ENCODE data around the gene ZSCAN22.

DNA sequence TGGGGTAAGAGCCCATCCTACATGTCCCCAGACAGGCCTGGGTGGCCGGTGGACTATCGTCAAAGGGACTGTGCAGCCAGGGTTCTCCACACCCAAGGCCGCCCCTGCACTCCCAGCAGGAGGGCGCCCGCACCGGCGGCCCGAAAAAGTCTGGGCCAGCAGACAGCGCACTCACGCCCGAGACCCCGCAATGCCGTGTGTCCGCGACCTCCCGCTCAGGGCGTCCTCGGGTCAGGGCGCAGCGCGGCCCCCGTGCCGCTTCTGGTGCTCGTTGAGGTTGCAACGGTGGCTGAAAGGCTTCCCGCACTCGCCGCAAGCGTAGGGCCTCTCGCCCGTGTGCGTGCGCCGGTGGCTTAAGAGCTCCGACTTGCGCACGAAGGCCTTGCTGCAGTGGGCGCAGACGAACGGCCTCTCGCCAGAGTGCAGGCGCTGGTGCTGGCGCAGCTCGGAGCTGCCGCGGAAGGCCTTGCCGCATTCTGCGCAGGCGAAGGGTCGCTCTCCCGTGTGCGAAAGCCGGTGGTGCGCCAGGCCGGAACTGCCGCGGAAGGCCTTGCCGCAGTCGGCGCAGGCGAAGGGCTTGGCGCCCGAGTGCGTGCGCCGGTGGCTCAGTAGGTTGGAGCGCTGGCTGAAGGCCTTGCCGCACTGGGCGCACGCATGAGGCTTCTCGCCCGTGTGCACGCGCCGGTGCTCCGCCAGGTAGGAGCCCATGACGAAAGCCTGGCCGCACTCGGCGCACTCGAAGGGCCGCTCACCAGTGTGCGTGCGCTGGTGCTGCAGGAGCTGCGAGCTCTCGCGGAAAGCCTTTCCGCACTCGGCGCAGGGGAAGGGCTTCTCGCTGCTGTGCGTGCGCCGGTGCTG lies 29.3 kb downstream of the ZSCAN22 start:
- TF ChIP-seq, protein P1, sequence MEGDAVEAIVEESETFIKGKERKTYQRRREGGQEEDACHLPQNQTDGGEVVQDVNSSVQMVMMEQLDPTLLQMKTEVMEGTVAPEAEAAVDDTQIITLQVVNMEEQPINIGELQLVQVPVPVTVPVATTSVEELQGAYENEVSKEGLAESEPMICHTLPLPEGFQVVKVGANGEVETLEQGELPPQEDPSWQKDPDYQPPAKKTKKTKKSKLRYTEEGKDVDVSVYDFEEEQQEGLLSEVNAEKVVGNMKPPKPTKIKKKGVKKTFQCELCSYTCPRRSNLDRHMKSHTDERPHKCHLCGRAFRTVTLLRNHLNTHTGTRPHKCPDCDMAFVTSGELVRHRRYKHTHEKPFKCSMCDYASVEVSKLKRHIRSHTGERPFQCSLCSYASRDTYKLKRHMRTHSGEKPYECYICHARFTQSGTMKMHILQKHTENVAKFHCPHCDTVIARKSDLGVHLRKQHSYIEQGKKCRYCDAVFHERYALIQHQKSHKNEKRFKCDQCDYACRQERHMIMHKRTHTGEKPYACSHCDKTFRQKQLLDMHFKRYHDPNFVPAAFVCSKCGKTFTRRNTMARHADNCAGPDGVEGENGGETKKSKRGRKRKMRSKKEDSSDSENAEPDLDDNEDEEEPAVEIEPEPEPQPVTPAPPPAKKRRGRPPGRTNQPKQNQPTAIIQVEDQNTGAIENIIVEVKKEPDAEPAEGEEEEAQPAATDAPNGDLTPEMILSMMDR (IDR thresholded peaks at IDR 0.05; ENCODE audit: extremely low read depth in 1 of 2, insufficient read depth in 1 of 2, low read depth in 1 of 2, low read length in 2 of 2): no peak
- TF ChIP-seq POLR2AphosphoS5 (IDR thresholded peaks at IDR 0.05; ENCODE audit: insufficient read depth, low read depth, low read length) (no peak), POLR2A (IDR thresholded peaks at IDR 0.05; ENCODE audit: low read depth, low read length) (no peak), GATA2 (IDR thresholded peaks at IDR 0.05; ENCODE audit: insufficient read depth, insufficient read length, low read depth, low read length) (no peak), EZH2 (IDR thresholded peaks at IDR 0.05; ENCODE audit: borderline replicate concordance, low read depth, low read length, severe bottlenecking) (peak; percentile 89), MYC (IDR thresholded peaks at IDR 0.05; ENCODE audit: low read depth, low read length) (no peak), JUN (IDR thresholded peaks at IDR 0.05; ENCODE audit: borderline replicate concordance, insufficient read depth, insufficient read length, low read depth) (no peak)
- TF ChIP-seq, protein P2, sequence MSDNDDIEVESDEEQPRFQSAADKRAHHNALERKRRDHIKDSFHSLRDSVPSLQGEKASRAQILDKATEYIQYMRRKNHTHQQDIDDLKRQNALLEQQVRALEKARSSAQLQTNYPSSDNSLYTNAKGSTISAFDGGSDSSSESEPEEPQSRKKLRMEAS (IDR thresholded peaks at IDR 0.05; ENCODE audit: insufficient read depth, insufficient read length): no peak
